GM18502 (cell line): ENCODE data around the gene HOXD4.

Experiments used
- ATAC-seq: cut with Tn5 transposase; IDR thresholded peaks from one replicate; pipeline ENCODE4 v1.9.1; 2021; ENCODE audit warnings: mild to moderate bottlenecking; ENCODE audit not compliant: unreplicated experiment, poor library complexity

The HOXD4 gene

GRCh38 chr2:176181551-176181950 is 30.2 kb downstream of the HOXD4 start:
- no peak for ATAC-seq

- ATAC-seq = no peak
Observed at GRCh38 chr2:176182671-176183070, 31.3 kb downstream of the HOXD4 start.

- no peak for ATAC-seq
Observed at GRCh38 chr2:176184749-176185148, 33.4 kb downstream of the HOXD4 start.

GRCh38 chr2:176186024-176186423 is 34.7 kb downstream of the HOXD4 start:
- ATAC-seq = no peak

GRCh38 chr2:176187200-176187898 is 36.0 kb downstream of the HOXD4 start:
- ATAC-seq = no peak

GRCh38 chr2:176187899-176188773 is 36.8 kb downstream of the HOXD4 start, which contains the start of gene HOXD1:
HOXD1 (plus strand) TSS chr2:176188668; CDS start chr2:176188802, 134 bp downstream.
- ATAC-seq = no peak

GRCh38 chr2:176188774-176189680 is 37.7 kb downstream of the HOXD4 start:
- ATAC-seq = no peak

- no peak for ATAC-seq
Observed at GRCh38 chr2:176189681-176190641, 38.6 kb downstream of the HOXD4 start.

GRCh38 chr2:176192351-176192750 is 41.0 kb downstream of the HOXD4 start:
- ATAC-seq = no peak

GRCh38 chr2:176193048-176193447 is 41.7 kb downstream of the HOXD4 start:
- ATAC-seq = no peak

GRCh38 chr2:176199902-176200301 is 48.6 kb downstream of the HOXD4 start:
- ATAC-seq = no peak

GRCh38 chr2:176200971-176201370 is 49.6 kb downstream of the HOXD4 start:
- ATAC-seq = no peak

GRCh38 chr2:176202491-176202890 is 51.1 kb downstream of the HOXD4 start:
- ATAC-seq = no peak
